ENCODE results near the gene SKA1. TPM values are rescaled to one million over a fixed set of nuclear protein-coding genes. Genes with fewer than 3 reads are reported as not detected.
"Not testable (repeated sequence)": the region's sequence is repeated elsewhere in the genome, so short reads cannot be mapped to it uniquely, and the experiment has no call there.

The SKA1 gene
- polyA plus RNA-seq, 2 of the 4 experiments (the other 2 are of a cell fraction): 12.5 to 24.3 TPM

DNA sequence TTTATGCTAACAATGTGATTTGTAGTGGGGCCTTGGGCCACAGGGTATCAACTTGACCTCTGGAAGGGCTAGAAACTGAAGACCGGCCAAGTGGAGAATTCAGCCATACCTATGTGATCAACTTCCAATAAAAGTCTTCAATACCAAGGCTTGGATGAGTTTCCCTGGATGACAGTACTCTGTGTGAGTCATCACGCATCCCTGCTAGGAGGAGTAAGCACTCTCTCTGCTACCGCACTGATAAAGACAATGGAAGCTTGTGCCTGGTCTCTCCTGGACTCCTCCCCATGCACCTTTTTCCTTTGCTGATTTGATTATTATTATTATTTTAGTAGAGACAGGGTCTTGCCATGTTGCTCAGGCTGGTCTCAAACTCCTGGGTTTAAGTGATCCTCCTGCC is 58.1 kb downstream of the SKA1 start:
- POLR2A ChIA-PET: no interaction called here
- DNase-seq (ENCODE audit: low read depth in 1 of 2, low spot score in 1 of 2) (no peak), ATAC-seq (no peak), FAIRE-seq (no peak)
- CTCF ChIA-PET: interaction anchor here (1.2 kb wide), 1 partner anchor 75 kb away, joined by 4 read pairs; no protein-coding TSS in a partner anchor
- 64% methylated on average over 3 of the region's 3 CpGs for WGBS (ENCODE audit: missing lambda C conversion rate)
- Histone ChIP-seq H3K4me1 (no peaks in the 10 kb centered on the region), H3K4me3 (no peak overlapping the region), H3K27ac (no peak overlapping the region), H3K9me3 (no peaks in the 10 kb centered on the region), H3K4me2 (no peak overlapping the region)
- TF ChIP-seq, protein P1, sequence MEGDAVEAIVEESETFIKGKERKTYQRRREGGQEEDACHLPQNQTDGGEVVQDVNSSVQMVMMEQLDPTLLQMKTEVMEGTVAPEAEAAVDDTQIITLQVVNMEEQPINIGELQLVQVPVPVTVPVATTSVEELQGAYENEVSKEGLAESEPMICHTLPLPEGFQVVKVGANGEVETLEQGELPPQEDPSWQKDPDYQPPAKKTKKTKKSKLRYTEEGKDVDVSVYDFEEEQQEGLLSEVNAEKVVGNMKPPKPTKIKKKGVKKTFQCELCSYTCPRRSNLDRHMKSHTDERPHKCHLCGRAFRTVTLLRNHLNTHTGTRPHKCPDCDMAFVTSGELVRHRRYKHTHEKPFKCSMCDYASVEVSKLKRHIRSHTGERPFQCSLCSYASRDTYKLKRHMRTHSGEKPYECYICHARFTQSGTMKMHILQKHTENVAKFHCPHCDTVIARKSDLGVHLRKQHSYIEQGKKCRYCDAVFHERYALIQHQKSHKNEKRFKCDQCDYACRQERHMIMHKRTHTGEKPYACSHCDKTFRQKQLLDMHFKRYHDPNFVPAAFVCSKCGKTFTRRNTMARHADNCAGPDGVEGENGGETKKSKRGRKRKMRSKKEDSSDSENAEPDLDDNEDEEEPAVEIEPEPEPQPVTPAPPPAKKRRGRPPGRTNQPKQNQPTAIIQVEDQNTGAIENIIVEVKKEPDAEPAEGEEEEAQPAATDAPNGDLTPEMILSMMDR (IDR thresholded peaks at IDR 0.05): no peak
- TF ChIP-seq HOXB13 (CRISPR knock-in tag; IDR thresholded peaks at IDR 0.05; ENCODE audit: low read depth) (no peak), HDAC2 (IDR thresholded peaks at IDR 0.05) (no peak), ZFP36 (IDR thresholded peaks at IDR 0.05; ENCODE audit: borderline replicate concordance, partially characterized antibody) (no peak)
- TF ChIP-seq, protein P2, sequence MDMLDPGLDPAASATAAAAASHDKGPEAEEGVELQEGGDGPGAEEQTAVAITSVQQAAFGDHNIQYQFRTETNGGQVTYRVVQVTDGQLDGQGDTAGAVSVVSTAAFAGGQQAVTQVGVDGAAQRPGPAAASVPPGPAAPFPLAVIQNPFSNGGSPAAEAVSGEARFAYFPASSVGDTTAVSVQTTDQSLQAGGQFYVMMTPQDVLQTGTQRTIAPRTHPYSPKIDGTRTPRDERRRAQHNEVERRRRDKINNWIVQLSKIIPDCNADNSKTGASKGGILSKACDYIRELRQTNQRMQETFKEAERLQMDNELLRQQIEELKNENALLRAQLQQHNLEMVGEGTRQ (IDR thresholded peaks at IDR 0.05): no peak
- TF ChIP-seq, protein P3, sequence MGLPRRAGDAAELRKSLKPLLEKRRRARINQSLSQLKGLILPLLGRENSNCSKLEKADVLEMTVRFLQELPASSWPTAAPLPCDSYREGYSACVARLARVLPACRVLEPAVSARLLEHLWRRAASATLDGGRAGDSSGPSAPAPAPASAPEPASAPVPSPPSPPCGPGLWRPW (IDR thresholded peaks at IDR 0.05): no peak

- H3K27ac ChIP-seq; H3K9me3 ChIP-seq; DNase-seq (ENCODE audit: low read depth in 1 of 2, low spot score in 1 of 2); CTCF ChIA-PET; H3K4me2 ChIP-seq; FAIRE-seq; POLR2A ChIA-PET; ATAC-seq; H3K4me1 ChIP-seq; H3K4me3 ChIP-seq: not testable (repeated sequence)
- WGBS (ENCODE audit: missing lambda C conversion rate): 0% methylated on average over 1 of the region's 1 CpG
These were observed 61.9 kb downstream of the SKA1 start for GRCh38 chr18:50436742-50437141.

DNA sequence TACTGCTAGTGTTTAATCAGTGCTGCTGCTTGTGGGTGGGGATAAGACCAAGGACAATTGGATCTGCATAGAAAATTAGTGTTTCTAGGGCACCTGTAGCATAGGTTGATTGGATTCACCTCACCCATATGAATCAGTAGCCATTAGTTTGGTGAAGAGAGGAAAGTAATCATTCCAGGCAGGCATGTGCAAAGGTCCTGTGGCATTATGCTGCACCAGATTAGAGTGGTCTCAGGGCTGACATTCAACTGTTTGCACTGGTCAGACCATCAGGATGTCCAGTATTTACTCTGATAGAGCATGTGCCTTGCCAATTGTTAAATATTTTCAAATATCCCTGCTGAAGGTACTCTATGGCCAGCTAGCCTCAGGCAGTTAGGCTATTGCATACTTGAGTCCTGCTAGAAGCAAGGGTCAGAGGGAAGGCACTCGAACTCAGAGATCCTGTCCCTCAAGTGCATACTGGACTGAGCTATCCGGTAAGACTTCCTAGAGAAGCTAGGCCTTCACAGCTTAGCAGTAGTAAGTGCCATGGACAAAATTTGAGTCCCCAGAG is 64.7 kb downstream of the SKA1 start:
- no peak overlapping the region for H3K4me2 ChIP-seq
- no peak for ATAC-seq
- ChIA-PET CTCF (interaction anchor here (1.7 kb wide), 2 partner anchors 11 kb away, joined by 7 read pairs; no protein-coding TSS in a partner anchor), POLR2A (no interaction called here)
- no peak overlapping the region for H3K4me3 ChIP-seq
- H3K27ac ChIP-seq: no peak overlapping the region
- H3K4me1 ChIP-seq: no peaks in the 10 kb centered on the region
- no peak for FAIRE-seq
- 0% methylated on average over 2 of the region's 2 CpGs for WGBS (ENCODE audit: missing lambda C conversion rate)
- H3K9me3 ChIP-seq: no peaks in the 10 kb centered on the region
- DNase-seq (ENCODE audit: low read depth in 1 of 2, low spot score in 1 of 2): no peak
- TF ChIP-seq HEYL (CRISPR knock-in tag; IDR thresholded peaks at IDR 0.05): no peak
- TF ChIP-seq MAFK (IDR thresholded peaks at IDR 0.05; ENCODE audit: partially characterized antibody): no peak
- TF ChIP-seq POLR2AphosphoS2 (conservative IDR thresholded peaks at IDR 0.05; ENCODE audit: low read length): no peak
- TF ChIP-seq NR3C1 (IDR thresholded peaks at IDR 0.05): no peak
- no peak for TF ChIP-seq REST (IDR thresholded peaks at IDR 0.05)
- TF ChIP-seq, protein P3 (IDR thresholded peaks at IDR 0.05): no peak
- no peak for TF ChIP-seq CBX2 (IDR thresholded peaks at IDR 0.05; ENCODE audit: borderline replicate concordance, low read depth)
- no peak for TF ChIP-seq CBX8 (IDR thresholded peaks at IDR 0.05)
- no peak for TF ChIP-seq PHF8 (IDR thresholded peaks at IDR 0.05; ENCODE audit: borderline replicate concordance, low read depth)
- no peak for TF ChIP-seq BHLHE40 (IDR thresholded peaks at IDR 0.05; ENCODE audit: low read depth, low read length)
- no peak for TF ChIP-seq FOXS1 (CRISPR knock-in tag; IDR thresholded peaks at IDR 0.05)
- no peak for TF ChIP-seq FOSL2 (IDR thresholded peaks at IDR 0.05)
- no peak for TF ChIP-seq FOSL2 (CRISPR knock-in tag; IDR thresholded peaks at IDR 0.05)
- no peak for TF ChIP-seq ZNF302 (CRISPR knock-in tag; IDR thresholded peaks at IDR 0.05)
